Femur (tissue), 1 donor: ENCODE measurements around the gene PHYH.
"Not testable (repeated sequence)": the region's sequence is repeated elsewhere in the genome, so short reads cannot be mapped to it uniquely, and the experiment has no call there.

Source experiments
- DNase-seq: peaks from one replicate; pipeline ENCODE4 v3.0.0-alpha.2; 2017

PHYH gene

GRCh38 chr10:13299437-13300287 is at the start of gene PHYH:
Gene PHYH, minus strand, starts transcription at chr10:13300064. Its CDS starts 22 bp downstream, at chr10:13300042.
- peak; percentile 93 for DNase-seq

- peak; percentile 86 for DNase-seq
Observed at GRCh38 chr10:13348216-13349017, 48.6 kb upstream of the PHYH start, which contains the start of gene SEPHS1. Gene SEPHS1, minus strand, starts transcription at chr10:13348293. Its CDS starts 3,343 bp downstream, at chr10:13344950.

GRCh38 chr10:13347500-13348156 is 47.8 kb upstream of the PHYH start:
- DNase-seq: peak; percentile 88

- DNase-seq: peak; percentile 43
Observed at GRCh38 chr10:13347043-13347499, 47.2 kb upstream of the PHYH start.

GRCh38 chr10:13346283-13347042 is 46.6 kb upstream of the PHYH start:
- peak; percentile 68 for DNase-seq

- DNase-seq: no peak
Observed at GRCh38 chr10:13340626-13341376, 40.9 kb upstream of the PHYH start.

- no peak for DNase-seq
Observed at GRCh38 chr10:13340068-13340467, 40.2 kb upstream of the PHYH start.

- peak; percentile 72 for DNase-seq
Observed at GRCh38 chr10:13338390-13339110, 38.7 kb upstream of the PHYH start.

- DNase-seq: no peak
Observed at GRCh38 chr10:13337827-13338196, 37.9 kb upstream of the PHYH start.

GRCh38 chr10:13337128-13337826 is 37.4 kb upstream of the PHYH start:
- no peak for DNase-seq

GRCh38 chr10:13335881-13336280 is 36.0 kb upstream of the PHYH start:
- DNase-seq: no peak

GRCh38 chr10:13334556-13334955 is 34.7 kb upstream of the PHYH start:
- DNase-seq: no peak

- no peak for DNase-seq
Observed at GRCh38 chr10:13331646-13332045, 31.8 kb upstream of the PHYH start.

- DNase-seq: not testable (repeated sequence)
Observed at GRCh38 chr10:13330980-13331379, 31.1 kb upstream of the PHYH start.

- no peak for DNase-seq
Observed at GRCh38 chr10:13329565-13329964, 29.7 kb upstream of the PHYH start.

- no peak for DNase-seq
Observed at GRCh38 chr10:13328613-13329012, 28.7 kb upstream of the PHYH start.

GRCh38 chr10:13328126-13328525 is 28.3 kb upstream of the PHYH start:
- DNase-seq: no peak

- DNase-seq: peak; percentile 55
Observed at GRCh38 chr10:13327534-13327933, 27.7 kb upstream of the PHYH start.

GRCh38 chr10:13322615-13323148 is 22.8 kb upstream of the PHYH start:
- no peak for DNase-seq

- DNase-seq: no peak
Observed at GRCh38 chr10:13321576-13321975, 21.7 kb upstream of the PHYH start.
